ENCODE measurements around the gene APBB1IP.
"Not testable (repeated sequence)": the region's sequence is repeated elsewhere in the genome, so short reads cannot be mapped to it uniquely, and the experiment has no call there.

APBB1IP gene

GRCh38 chr10:26479766-26480492 is 41.8 kb downstream of the APBB1IP start:
- no peak for DNase-seq

GRCh38 chr10:26481315-26481692 is 43.2 kb downstream of the APBB1IP start:
- DNase-seq, result no peak

GRCh38 chr10:26481914-26482550 is 43.9 kb downstream of the APBB1IP start:
- DNase-seq, result no peak

DNA sequence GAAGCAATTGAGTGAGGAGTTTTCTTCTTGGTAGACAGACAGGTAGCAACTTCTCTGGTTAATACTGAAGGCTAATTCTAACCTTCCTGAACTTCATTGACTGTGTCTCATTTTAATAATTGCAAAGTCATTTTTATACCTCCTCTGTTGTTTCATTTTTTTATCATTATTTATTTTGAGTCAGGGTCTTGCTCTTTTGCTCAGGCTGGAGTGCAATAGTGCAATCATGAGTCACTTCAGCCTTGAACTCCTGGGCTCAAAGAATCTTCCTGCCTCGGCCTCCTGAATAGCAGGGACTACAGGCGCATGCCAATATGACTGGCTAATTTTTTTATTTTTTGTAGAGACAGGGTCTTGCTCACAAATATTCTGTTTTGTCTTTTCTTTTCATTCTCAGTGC is 45.4 kb downstream of the APBB1IP start:
- DNase-seq, result no peak

GRCh38 chr10:26485150-26485941 is 47.2 kb downstream of the APBB1IP start:
- DNase-seq, result no peak

DNA sequence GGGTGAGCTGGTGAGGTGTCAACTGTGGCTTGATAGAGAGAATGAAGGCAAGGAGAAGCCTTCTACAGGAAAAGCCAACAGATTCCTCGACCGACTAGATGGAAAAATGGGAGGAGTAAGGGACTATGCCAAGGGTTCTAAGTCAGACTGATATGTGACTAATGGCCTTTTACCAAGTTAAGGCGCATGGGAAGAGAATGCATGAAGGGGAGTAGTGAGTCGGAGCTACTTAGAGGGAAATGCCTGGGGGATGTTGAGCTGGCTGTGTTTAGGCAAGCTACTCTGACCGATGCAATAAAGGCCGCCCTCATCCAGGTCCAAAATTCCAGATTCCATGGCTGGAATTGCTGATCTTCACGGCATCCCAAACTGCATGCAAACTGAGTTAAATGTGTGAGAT is 48.2 kb downstream of the APBB1IP start:
- DNase-seq, result no peak

- no peak for DNase-seq
Observed at GRCh38 chr10:26486990-26487850, 49.1 kb downstream of the APBB1IP start.

DNA sequence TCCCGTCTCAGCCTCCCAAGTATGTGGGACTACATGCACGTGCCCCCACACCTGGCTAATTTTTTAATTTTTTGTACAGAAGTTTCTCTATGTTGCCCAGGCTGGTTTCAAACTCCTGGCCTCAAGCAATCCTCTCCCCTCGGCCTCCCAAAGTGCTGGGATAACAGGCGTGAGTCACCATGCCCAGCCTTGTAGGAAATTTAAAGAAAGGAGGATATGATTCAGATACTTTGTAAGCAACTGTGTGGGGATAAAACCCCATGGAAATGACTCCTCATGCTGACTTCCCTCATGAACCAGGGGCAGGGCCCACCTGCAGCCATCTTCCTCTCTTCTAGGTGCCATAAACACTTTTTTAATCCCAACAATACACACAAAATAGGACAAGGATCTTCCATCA is 50.2 kb downstream of the APBB1IP start:
- no peak for DNase-seq

GRCh38 chr10:26489081-26489480 is 50.9 kb downstream of the APBB1IP start:
- no peak for DNase-seq

- not testable (repeated sequence) for DNase-seq
Observed at GRCh38 chr10:26490367-26490766, 52.2 kb downstream of the APBB1IP start.

DNA sequence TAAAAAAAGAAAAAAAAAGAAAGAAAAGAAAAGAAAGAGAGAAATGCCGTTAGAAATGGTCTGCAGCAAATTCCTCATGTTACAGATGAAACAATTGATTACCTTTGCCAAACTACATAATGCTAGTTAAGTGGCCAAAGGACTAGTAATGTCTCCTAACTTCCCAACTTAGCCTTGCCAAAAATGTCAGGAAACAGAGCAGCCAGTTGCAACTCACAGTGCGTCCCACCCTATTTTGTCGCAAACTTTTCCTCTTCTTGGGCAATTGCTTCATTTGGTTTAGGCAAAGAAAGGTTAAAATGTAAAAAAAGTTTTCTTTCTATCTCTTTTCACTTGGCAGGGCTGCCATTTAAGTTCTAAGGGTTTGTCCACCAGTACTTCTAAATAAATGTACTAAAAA is 53.1 kb downstream of the APBB1IP start:
- no peak for DNase-seq

DNA sequence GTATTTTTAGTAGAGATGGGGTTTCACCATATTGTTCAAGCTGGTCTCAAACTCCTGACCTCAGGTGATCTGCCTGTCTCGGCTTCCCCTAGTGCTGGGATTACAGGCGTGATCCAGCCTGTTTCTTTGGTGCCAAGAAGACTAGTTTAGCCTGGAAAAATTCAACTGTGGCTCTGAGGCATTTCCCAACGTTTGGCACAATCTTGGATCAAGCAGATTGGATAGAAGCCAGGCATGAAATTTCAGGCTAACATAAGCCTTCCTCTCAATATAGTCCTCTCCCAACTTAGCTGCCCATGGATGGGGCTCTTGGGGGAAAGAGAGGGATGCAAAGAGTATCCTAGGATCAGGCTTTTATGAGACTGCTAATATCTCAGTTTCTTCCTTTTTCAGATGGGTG is 53.8 kb downstream of the APBB1IP start:
- DNase-seq, result no peak

DNA sequence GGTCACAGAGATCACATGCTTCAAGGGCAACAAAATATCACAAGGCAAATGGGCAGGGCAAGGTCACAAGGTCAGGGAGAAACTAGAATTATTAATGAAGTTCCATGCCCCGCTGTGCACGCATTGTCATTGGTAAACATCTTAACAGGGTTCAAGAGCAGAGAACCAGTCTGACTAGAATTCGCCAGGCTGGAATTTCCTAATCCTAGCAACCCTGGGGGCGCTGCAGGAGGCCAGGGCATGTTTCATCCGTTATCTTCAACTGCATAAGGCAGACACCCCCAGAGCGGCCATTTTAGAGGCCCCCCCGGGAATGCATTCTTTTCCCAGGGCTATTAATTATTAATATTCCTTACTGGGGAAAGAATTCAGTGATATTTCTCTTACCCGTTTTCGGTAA is 54.6 kb downstream of the APBB1IP start:
- not testable (repeated sequence) for DNase-seq

- no peak for DNase-seq
Observed at GRCh38 chr10:26494018-26494417, 55.9 kb downstream of the APBB1IP start.

GRCh38 chr10:26499426-26499825 is 61.3 kb downstream of the APBB1IP start:
- DNase-seq, result no peak

GRCh38 chr10:26502986-26503385 is 64.8 kb downstream of the APBB1IP start:
- no peak for DNase-seq

- DNase-seq, result no peak
Observed at GRCh38 chr10:26503911-26504310, 65.8 kb downstream of the APBB1IP start.

GRCh38 chr10:26504429-26504828 is 66.3 kb downstream of the APBB1IP start:
- not testable (repeated sequence) for DNase-seq

GRCh38 chr10:26505491-26505890 is 67.3 kb downstream of the APBB1IP start:
- DNase-seq, result no peak

DNA sequence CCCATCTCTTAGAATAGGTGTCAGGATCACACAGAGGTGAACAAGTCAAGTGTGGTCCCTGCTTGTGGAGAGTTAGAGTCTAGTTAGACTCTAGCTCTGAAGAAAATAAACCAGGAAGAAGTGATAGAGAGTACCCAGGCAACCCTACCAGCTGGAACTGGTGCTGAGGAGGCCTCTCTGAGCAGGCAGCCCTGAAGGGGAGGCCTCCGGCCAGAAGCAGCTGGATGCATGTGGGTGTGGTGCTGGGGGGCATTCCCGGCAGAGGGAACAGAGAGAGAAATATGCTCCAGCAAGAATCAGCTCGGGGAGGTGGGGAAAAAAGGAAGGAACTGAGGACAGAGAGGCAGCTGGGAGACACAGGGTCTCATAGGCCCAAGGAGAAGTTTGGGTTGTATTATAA is 68.6 kb downstream of the APBB1IP start:
- DNase-seq, result no peak

GRCh38 chr10:26507441-26507840 is 69.3 kb downstream of the APBB1IP start:
- no peak for DNase-seq

DNA sequence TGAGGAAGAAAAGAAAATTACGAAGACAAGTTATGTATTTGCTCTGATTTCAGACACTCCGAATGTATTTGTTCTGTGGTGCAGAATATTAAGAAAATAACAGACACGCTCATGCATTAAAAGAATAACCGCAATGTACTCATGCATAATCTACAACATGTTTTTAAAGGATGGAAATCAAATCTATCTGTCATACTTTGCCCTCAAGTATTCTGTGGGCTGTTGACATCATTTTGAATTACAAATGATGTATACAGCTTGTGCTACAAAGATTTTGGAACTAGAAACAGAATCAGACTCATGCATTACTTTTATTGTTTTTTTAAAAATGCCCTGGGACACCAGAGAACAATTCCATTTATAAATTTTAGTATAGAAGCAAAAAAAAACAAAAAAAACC is 69.9 kb downstream of the APBB1IP start:
- no peak for DNase-seq

- DNase-seq, result no peak
Observed at GRCh38 chr10:26509307-26509706, 71.2 kb downstream of the APBB1IP start.
